C4-2B (cell line): ENCODE measurements around the gene PIK3C2G.

ENCODE experiments used
- ZFX ChIP-seq: fragments of 450-650 bp; IDR thresholded peaks from 2 replicates; pipeline ENCODE4 v1.6.1; 2017
- TF ChIP-seq, protein P1 (sequence below): fragments of 450-650 bp; conservative IDR thresholded peaks from 2 replicates; pipeline ENCODE4 v1.5.1; 2017; ENCODE audit warnings: mild to moderate bottlenecking

DNA sequence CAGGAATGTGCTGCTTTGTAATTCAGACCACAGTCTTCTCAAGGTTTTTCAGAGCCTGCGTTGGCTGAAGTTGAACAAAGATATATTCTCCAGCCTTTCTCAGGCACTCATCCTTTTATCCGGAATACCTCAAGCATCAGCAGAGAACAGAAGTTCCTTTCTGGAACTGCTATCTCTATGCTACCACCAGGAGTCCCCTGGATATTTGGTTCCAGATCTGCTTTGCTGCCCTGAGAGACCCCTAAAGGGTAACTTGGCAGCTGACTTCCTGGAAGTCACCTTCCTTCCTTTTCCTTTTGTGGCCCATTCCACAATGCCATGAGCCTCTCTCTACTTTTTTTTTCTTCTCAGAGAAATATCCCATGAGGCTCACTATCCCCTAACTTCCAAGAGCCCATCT lies 288.3 kb downstream of the PIK3C2G start:
- TF ChIP-seq, protein P1, sequence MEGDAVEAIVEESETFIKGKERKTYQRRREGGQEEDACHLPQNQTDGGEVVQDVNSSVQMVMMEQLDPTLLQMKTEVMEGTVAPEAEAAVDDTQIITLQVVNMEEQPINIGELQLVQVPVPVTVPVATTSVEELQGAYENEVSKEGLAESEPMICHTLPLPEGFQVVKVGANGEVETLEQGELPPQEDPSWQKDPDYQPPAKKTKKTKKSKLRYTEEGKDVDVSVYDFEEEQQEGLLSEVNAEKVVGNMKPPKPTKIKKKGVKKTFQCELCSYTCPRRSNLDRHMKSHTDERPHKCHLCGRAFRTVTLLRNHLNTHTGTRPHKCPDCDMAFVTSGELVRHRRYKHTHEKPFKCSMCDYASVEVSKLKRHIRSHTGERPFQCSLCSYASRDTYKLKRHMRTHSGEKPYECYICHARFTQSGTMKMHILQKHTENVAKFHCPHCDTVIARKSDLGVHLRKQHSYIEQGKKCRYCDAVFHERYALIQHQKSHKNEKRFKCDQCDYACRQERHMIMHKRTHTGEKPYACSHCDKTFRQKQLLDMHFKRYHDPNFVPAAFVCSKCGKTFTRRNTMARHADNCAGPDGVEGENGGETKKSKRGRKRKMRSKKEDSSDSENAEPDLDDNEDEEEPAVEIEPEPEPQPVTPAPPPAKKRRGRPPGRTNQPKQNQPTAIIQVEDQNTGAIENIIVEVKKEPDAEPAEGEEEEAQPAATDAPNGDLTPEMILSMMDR: no peak
- no peak for TF ChIP-seq ZFX
